ENCODE data around the gene TBCD.

DNA sequence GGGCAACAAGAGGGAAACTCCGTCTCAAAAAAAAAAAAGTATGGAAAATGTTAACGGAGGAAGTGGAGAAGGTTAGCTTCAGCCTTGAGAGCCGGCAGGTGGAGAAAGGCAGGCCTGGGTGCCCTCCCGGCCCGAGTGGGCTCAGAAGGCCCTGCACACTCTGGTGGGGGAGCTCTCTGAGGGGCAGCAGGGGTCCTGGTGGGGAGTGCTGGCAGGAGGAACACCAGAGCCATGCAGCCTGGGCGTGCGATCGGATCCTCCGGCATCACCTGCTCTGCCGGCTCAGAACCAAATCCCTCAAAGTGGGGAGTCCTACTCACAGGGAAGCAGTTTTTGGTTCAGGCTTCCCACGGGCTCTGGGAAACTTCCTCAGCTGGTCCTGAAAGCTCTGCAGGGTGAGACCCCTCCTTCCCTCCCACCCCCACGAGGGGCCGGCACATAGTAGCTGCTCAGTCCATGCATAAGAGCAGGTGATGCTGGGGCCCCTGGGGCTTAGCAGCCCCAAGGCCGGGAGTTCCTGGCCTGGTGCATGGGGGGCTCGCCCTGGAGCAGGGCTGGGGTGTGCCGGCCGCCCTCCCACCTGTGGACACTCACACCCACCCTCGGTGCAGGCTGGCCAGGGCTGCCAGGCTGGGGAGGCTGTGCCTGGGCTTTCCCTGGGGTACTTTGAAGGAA lies 15.2 kb upstream of the TBCD start:
- TF ChIP-seq EZH2phosphoT487 (IDR thresholded peaks at IDR 0.05; ENCODE audit: insufficient read depth, low read depth) (no peak), EZH2 (IDR thresholded peaks at IDR 0.05; ENCODE audit: insufficient read depth, poor library complexity, severe bottlenecking) (no peak)
